RWPE2 (cell line): ENCODE measurements around the gene PSMB7.

Experiments used
- ATAC-seq: fragments of 200-7000 bp; cut with Tn5 transposase; 3 replicates; pipeline ENCODE4 v1.9.1; 2021; ENCODE audit warnings: low read depth
- DNase-seq: peaks from one replicate; pipeline ENCODE4 v3.0.0-alpha.2; 2020; ENCODE audit warnings: low spot score
- H3K27ac ChIP-seq: fragments of 450-650 bp; 2 replicates; pipeline ENCODE4 v1.5.1; 2017; ENCODE audit warnings: mild to moderate bottlenecking; ENCODE audit not compliant: poor library complexity, severe bottlenecking
- H3K27me3 ChIP-seq: fragments of 250-450 bp; sonication (Bioruptor Pico); 2 replicates; pipeline ENCODE4 v1.5.1; 2021; ENCODE audit warnings: mild to moderate bottlenecking, moderate library complexity; ENCODE audit not compliant: insufficient read depth, poor library complexity, severe bottlenecking
- H3K36me3 ChIP-seq: fragments of 250-450 bp; sonication (Bioruptor Pico); 2 replicates; pipeline ENCODE4 v1.5.1; 2020; ENCODE audit warnings: low read depth, mild to moderate bottlenecking, moderate library complexity
- H3K4me1 ChIP-seq: fragments of 250-450 bp; sonication (Bioruptor Pico); 2 replicates; pipeline ENCODE4 v1.5.1; 2021; ENCODE audit warnings: mild to moderate bottlenecking, moderate library complexity; ENCODE audit not compliant: insufficient read depth, poor library complexity, severe bottlenecking
- H3K4me3 ChIP-seq: fragments of 250-450 bp; sonication (Bioruptor Pico); 2 replicates; pipeline ENCODE4 v1.5.1; 2021; ENCODE audit warnings: mild to moderate bottlenecking, moderate library complexity; ENCODE audit not compliant: severe bottlenecking
- H3K9me3 ChIP-seq: fragments of 250-450 bp; sonication (Bioruptor Pico); 2 replicates; pipeline ENCODE4 v1.5.1; 2021; ENCODE audit warnings: mild to moderate bottlenecking, moderate library complexity; ENCODE audit not compliant: severe bottlenecking
- TF ChIP-seq, protein P1 (sequence below): fragments of 450-650 bp; IDR thresholded peaks from one replicate; pipeline ENCODE4 v1.5.1; 2017; ENCODE audit warnings: mild to moderate bottlenecking, moderate library complexity; ENCODE audit not compliant: poor library complexity, severe bottlenecking

Gene PSMB7

DNA sequence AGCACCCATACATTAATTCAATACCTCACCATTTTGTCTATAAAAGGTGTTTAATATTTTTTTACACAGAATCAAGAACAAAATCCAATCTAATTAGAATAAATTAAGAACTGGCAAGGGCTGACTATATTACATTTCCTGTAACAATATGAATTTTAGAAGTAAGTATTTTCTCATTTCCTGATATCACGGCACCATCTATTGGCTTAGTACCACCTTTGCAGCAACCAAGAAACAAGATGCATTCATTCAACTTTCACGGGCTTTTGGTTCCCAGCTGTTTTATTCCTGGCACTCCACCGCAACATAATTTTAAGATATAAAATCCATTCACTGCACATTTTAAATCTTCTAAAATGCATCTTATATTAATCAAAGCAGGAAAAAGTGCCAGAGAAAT, 20.6 kb downstream of the PSMB7 start:
- TF ChIP-seq, protein P1, sequence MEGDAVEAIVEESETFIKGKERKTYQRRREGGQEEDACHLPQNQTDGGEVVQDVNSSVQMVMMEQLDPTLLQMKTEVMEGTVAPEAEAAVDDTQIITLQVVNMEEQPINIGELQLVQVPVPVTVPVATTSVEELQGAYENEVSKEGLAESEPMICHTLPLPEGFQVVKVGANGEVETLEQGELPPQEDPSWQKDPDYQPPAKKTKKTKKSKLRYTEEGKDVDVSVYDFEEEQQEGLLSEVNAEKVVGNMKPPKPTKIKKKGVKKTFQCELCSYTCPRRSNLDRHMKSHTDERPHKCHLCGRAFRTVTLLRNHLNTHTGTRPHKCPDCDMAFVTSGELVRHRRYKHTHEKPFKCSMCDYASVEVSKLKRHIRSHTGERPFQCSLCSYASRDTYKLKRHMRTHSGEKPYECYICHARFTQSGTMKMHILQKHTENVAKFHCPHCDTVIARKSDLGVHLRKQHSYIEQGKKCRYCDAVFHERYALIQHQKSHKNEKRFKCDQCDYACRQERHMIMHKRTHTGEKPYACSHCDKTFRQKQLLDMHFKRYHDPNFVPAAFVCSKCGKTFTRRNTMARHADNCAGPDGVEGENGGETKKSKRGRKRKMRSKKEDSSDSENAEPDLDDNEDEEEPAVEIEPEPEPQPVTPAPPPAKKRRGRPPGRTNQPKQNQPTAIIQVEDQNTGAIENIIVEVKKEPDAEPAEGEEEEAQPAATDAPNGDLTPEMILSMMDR: no peak
- no peak for ATAC-seq
- Histone ChIP-seq H3K4me1 (peaks cover 38% of the 10 kb centered on the region), H3K36me3 (peaks cover 46% of the 10 kb centered on the region), H3K9me3 (no peaks in the 10 kb centered on the region), H3K4me3 (no peak overlapping the region), H3K27ac (peak overlapping the region; percentile 58), H3K27me3 (no peaks in the 10 kb centered on the region)
- no peak for DNase-seq

DNA sequence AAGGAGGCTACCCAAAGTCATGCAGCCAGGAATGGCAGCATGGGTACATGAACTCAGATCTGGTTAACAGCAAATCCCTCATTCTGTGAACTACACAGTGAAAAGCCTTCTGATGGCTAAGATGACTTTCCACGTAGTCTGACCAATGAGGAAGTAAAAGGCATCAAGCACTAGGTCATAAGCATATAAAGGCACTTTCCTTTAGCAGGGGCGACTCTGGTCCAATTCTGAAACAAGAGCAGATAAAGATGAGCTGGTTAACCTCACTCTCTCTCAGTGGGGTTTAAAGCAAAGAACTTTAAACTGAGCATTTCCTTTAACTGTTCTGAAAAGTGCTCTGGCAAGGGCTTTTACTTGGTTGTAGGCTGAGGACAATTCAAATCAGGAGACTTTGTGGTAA, 21.1 kb downstream of the PSMB7 start:
- H3K27ac ChIP-seq: peak overlapping the region; percentile 58
- TF ChIP-seq, protein P1: no peak
- peaks cover 38% of the 10 kb centered on the region for H3K4me1 ChIP-seq
- no peaks in the 10 kb centered on the region for H3K9me3 ChIP-seq
- no peaks in the 10 kb centered on the region for H3K27me3 ChIP-seq
- no peak for ATAC-seq
- peaks cover 45% of the 10 kb centered on the region for H3K36me3 ChIP-seq
- DNase-seq: no peak
- H3K4me3 ChIP-seq: no peak overlapping the region

DNA sequence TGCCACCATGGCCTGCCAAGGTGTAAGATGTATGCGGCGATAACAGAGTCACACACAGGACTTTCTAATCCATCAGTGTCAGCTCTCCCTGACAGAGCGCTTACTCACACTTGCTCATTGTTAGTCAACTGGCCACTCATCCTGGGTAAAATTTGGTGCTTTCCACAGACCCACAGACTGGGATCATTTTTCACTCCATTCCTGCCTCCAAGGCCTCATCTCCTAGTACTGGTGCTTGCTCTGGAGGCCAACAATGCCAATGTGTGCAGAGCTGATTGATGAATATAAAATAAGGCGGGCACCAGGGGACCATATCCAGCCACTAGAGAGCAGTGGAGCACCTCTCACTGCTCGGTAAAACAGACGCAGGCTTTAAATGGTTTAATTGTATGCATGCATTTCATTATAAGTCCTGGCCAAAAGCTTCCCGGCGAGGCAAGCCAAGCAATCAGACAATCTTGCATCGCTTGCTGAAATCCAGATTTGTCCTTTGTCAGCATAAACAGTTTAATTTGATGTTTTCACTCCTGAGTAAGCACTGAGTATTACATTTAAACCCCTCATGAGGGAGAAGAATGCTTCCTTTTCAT, 22.3 kb downstream of the PSMB7 start:
- TF ChIP-seq, protein P1: peak; percentile 81
- H3K36me3 ChIP-seq: peaks cover 38% of the 10 kb centered on the region
- DNase-seq: peak; percentile 86
- peak overlapping the region; percentile 58 for H3K27ac ChIP-seq
- H3K4me1 ChIP-seq: peaks cover 38% of the 10 kb centered on the region
- no peaks in the 10 kb centered on the region for H3K9me3 ChIP-seq
- ATAC-seq: peak; percentile 97
- H3K4me3 ChIP-seq: no peak overlapping the region
- H3K27me3 ChIP-seq: no peaks in the 10 kb centered on the region

DNA sequence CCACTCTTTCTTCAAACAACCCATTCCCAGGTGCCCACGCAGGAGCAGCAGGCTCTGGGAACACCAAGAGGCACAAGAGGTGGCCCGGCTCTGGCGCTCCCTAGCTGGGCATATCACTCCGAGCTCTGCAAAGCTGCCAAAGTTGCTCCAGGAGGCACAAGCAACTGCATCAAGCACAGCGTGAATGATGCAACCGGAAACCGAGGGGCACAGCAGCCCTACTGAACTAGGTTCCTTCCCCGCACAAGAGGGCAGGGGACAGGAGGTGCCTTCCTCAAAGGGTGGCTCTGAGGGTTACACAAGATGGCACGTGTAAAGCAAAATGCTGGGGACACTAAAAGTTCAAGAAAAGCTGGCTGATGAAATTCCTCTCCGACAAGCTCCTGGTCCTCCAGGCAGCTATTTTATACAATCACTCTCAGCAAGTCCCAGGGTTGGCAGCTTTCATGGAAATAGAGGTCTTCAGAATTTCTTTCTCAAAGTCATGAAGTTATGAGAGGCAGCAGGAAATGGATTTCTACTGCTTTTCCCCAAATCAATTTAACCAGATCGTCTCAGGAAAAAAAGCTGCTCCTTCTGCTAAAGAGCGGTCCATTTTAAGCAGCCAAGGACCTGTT, 22.9 kb downstream of the PSMB7 start:
- peaks cover 40% of the 10 kb centered on the region for H3K4me1 ChIP-seq
- TF ChIP-seq, protein P1: no peak
- no peak for DNase-seq
- no peak for ATAC-seq
- H3K27me3 ChIP-seq: no peaks in the 10 kb centered on the region
- no peaks in the 10 kb centered on the region for H3K9me3 ChIP-seq
- H3K4me3 ChIP-seq: no peak overlapping the region
- H3K27ac ChIP-seq: peak overlapping the region; percentile 58
- H3K36me3 ChIP-seq: peaks cover 35% of the 10 kb centered on the region
